A549 (cell line): ENCODE data around the gene SLC1A6. TPM values are rescaled to one million over a fixed set of nuclear protein-coding genes. Genes with fewer than 3 reads are reported as not detected.

Source experiments
- ATAC-seq, 2 experiments: fragments of 200-7000 bp in 1 of 2; fragments of >200 bp in 1 of 2; cut with Nextera tagmentation in 1 of 2; cut with Tn5 transposase in 1 of 2; 3 replicates each; pipeline versions ENCODE4 v1.8.0 to v1.9.1; 2018 to 2020; ENCODE audit warnings: mild to moderate bottlenecking in 1 of 2, moderate library complexity in 1 of 2
- CTCF ChIA-PET: fragments of 300-600 bp; sonication (Branson Sonifier 250); formaldehyde crosslinking; extraction: SDS; loops from one replicate; lab custom pipeline; 2021; ENCODE audit warnings: antibody characterized with exemption, inconsistent platforms; lab: Yijun Ruan, JAX
- POLR2A ChIA-PET: fragments of 350-600 bp; formaldehyde crosslinking; extraction: SDS; loops from one replicate; lab custom pipeline; 2021; ENCODE audit warnings: antibody characterized with exemption, inconsistent platforms; lab: Yijun Ruan, JAX
- DNase-seq, 2 experiments: peaks; one replicate each; pipeline versions ENCODE4 v3.0.0 to v3.0.0-alpha.2; 2011 to 2016; ENCODE audit warnings: low read depth in 1 of 2, low spot score in 1 of 2
- FAIRE-seq: peaks from 2 replicates; lab custom pipeline; 2011; peaks lifted over from hg19 to GRCh38; lab: Jason Lieb, UNC
- H3K27ac ChIP-seq, 2 experiments: fragments of >200 bp; sonication (Bioruptor Twin); formaldehyde crosslinking; 3 replicates each; pipeline ENCODE4 v1.5.1; 2016 to 2017
- H3K4me1 ChIP-seq: fragments of >200 bp; sonication (Bioruptor Twin); formaldehyde crosslinking; 3 replicates; pipeline ENCODE4 v1.6.1; 2016
- H3K4me2 ChIP-seq: fragments of >200 bp; sonication (Bioruptor Twin); formaldehyde crosslinking; 3 replicates; pipeline ENCODE4 v1.6.1; 2016
- H3K4me3 ChIP-seq: fragments of >200 bp; sonication (Bioruptor Twin); formaldehyde crosslinking; 3 replicates; pipeline ENCODE4 v1.5.1; 2016
- H3K9me3 ChIP-seq: fragments of >200 bp; sonication (Bioruptor Twin); formaldehyde crosslinking; 3 replicates; pipeline ENCODE4 v1.6.1; 2016
- BHLHE40 ChIP-seq: IDR thresholded peaks from 2 replicates; pipeline ENCODE4 v1.6.1; 2012; ENCODE audit warnings: low read depth, low read length, inconsistent platforms
- CBX2 ChIP-seq: fragments of 200-600 bp; sonication (generic); IDR thresholded peaks from 2 replicates; pipeline ENCODE4 v1.6.1; 2016; ENCODE audit warnings: low read depth, mild to moderate bottlenecking, borderline replicate concordance
- CBX8 ChIP-seq: fragments of 200-600 bp; sonication (generic); IDR thresholded peaks from 2 replicates; pipeline ENCODE4 v1.6.1; 2016
- CHD4 ChIP-seq: fragments of 200-600 bp; sonication (generic); IDR thresholded peaks from 2 replicates; pipeline ENCODE4 v1.6.1; 2016; ENCODE audit warnings: antibody characterized with exemption, mild to moderate bottlenecking, borderline replicate concordance
- EHF ChIP-seq: fragments of 250-450 bp; sonication (Bioruptor Pico); IDR thresholded peaks from 2 replicates; pipeline ENCODE4 v1.5.0; 2020; ENCODE audit warnings: mild to moderate bottlenecking
- ESRRA ChIP-seq: fragments of 150-350 bp; IDR thresholded peaks from 2 replicates; pipeline ENCODE4 v1.6.1; 2014; ENCODE audit warnings: mild to moderate bottlenecking, low read length, borderline replicate concordance
- FOSL2 ChIP-seq, 2 experiments: fragments of 450-650 bp in 1 of 2; fragments of >200 bp in 1 of 2; sonication (Bioruptor Twin) in 1 of 2; formaldehyde crosslinking; IDR thresholded peaks; 2 replicates each; pipeline versions ENCODE4 v1.5.0 to v1.6.1; 2016 to 2020; ENCODE audit warnings: mild to moderate bottlenecking in 1 of 2, moderate library complexity in 1 of 2
- HDAC2 ChIP-seq: fragments of 200-600 bp; sonication (generic); IDR thresholded peaks from 2 replicates; pipeline ENCODE4 v1.6.1; 2016
- HEYL ChIP-seq: fragments of 250-450 bp; sonication (Bioruptor Pico); IDR thresholded peaks from 2 replicates; pipeline ENCODE4 v1.8.0; 2021; ENCODE audit warnings: mild to moderate bottlenecking, moderate library complexity
- HOXA7 ChIP-seq: fragments of 250-450 bp; sonication (Bioruptor Pico); IDR thresholded peaks from 2 replicates; pipeline ENCODE4 v1.5.0; 2020; ENCODE audit warnings: mild to moderate bottlenecking, moderate library complexity
- HOXB13 ChIP-seq: fragments of 250-450 bp; sonication (Bioruptor Pico); IDR thresholded peaks from 2 replicates; pipeline ENCODE4 v1.5.0; 2020; ENCODE audit warnings: low read depth, mild to moderate bottlenecking, moderate library complexity
- HOXB5 ChIP-seq: fragments of 250-450 bp; sonication (Bioruptor Pico); IDR thresholded peaks from 2 replicates; pipeline ENCODE4 v1.5.0; 2020; ENCODE audit warnings: mild to moderate bottlenecking, moderate library complexity
- KDM1A ChIP-seq: fragments of 200-600 bp; sonication (generic); IDR thresholded peaks from 2 replicates; pipeline ENCODE4 v1.6.1; 2016; ENCODE audit warnings: low read depth, mild to moderate bottlenecking
- KDM5A ChIP-seq: fragments of 200-600 bp; sonication (generic); IDR thresholded peaks from 2 replicates; pipeline ENCODE4 v1.6.1; 2016; ENCODE audit warnings: antibody characterized with exemption, mild to moderate bottlenecking
- MAZ ChIP-seq: fragments of 150-350 bp; IDR thresholded peaks from 2 replicates; pipeline ENCODE4 v1.6.1; 2014; ENCODE audit warnings: antibody characterized with exemption, low read depth, low read length, borderline replicate concordance
- MYC ChIP-seq: IDR thresholded peaks from 2 replicates; pipeline ENCODE4 v1.6.1; 2012; ENCODE audit warnings: mild to moderate bottlenecking, inconsistent platforms, low read length, improper control_type of control experiment, borderline replicate concordance
- NPAS2 ChIP-seq: fragments of 250-450 bp; sonication (Bioruptor Pico); IDR thresholded peaks from 2 replicates; pipeline ENCODE4 v1.8.0; 2022; ENCODE audit warnings: mild to moderate bottlenecking, moderate library complexity, borderline replicate concordance
- PHF8 ChIP-seq: fragments of 200-600 bp; sonication (generic); IDR thresholded peaks from 2 replicates; pipeline ENCODE4 v1.6.1; 2016; ENCODE audit warnings: low read depth, mild to moderate bottlenecking, antibody characterized with exemption, moderate library complexity, borderline replicate concordance
- RAD21 ChIP-seq, 2 experiments: fragments of >200 bp in 1 of 2; sonication (Bioruptor Twin) in 1 of 2; formaldehyde crosslinking in 1 of 2; IDR thresholded peaks in 1 of 2; conservative IDR thresholded peaks in 1 of 2; 2 replicates in 1 of 2; 3 replicates in 1 of 2; pipeline ENCODE4 v1.6.1; 2012 to 2018; ENCODE audit warnings: inconsistent platforms in 1 of 2
- RFX5 ChIP-seq: fragments of 450-650 bp; IDR thresholded peaks from 2 replicates; pipeline ENCODE4 v1.7.1; 2014; ENCODE audit warnings: antibody characterized with exemption, mild to moderate bottlenecking, moderate library complexity
- ZC3H11A ChIP-seq: fragments of 450-650 bp; IDR thresholded peaks from 2 replicates; pipeline ENCODE4 v1.6.1; 2014; ENCODE audit warnings: antibody characterized with exemption, mild to moderate bottlenecking
- ZFP36 ChIP-seq: fragments of 450-650 bp; IDR thresholded peaks from 2 replicates; pipeline ENCODE4 v1.6.1; 2014; ENCODE audit warnings: borderline replicate concordance; ENCODE audit not compliant: partially characterized antibody
- ZNF302 ChIP-seq: fragments of 250-450 bp; sonication (Bioruptor Pico); IDR thresholded peaks from 2 replicates; pipeline ENCODE4 v1.9.0; 2021; ENCODE audit warnings: inconsistent platforms, mild to moderate bottlenecking, moderate library complexity
- ZSCAN20 ChIP-seq: fragments of 250-450 bp; sonication (Bioruptor Pico); IDR thresholded peaks from 2 replicates; pipeline ENCODE4 v1.8.0; 2022; ENCODE audit warnings: mild to moderate bottlenecking, moderate library complexity
- WGBS: methylation state at CpG from one replicate; pipeline ENCODE4 v1.1.6; 2017; ENCODE audit errors: missing lambda C conversion rate; 5-methylcytosine and 5-hydroxymethylcytosine counted together
- polyA plus RNA-seq, 4 experiments: library from polyadenylated mRNA; depleted of rRNA in 3 of 4; stranded (reverse); fragments of >200 nt; fragmentation: RNase III in 1 of 4; extraction: RNeasy Plus Mini Kit Qiagen cat#74134 plus additional on column Dnase treatment in 1 of 4; gene quantifications; 2 replicates in 3 of 4; 3 replicates in 1 of 4; pipeline ENCODE4 v1.2.3, GENCODE V29; 2011 to 2017
- TF ChIP-seq, protein P1 (sequence below): fragments of >200 bp; sonication (Bioruptor Twin); formaldehyde crosslinking; IDR thresholded peaks from 2 replicates; pipeline ENCODE4 v1.6.1; 2016
- TF ChIP-seq, protein P2 (sequence below): IDR thresholded peaks from 2 replicates; pipeline ENCODE4 v1.6.1; 2012; ENCODE audit warnings: low read depth, borderline replicate concordance
- TF ChIP-seq, protein P3 (sequence below): fragments of >200 bp; sonication (Bioruptor Twin); formaldehyde crosslinking; IDR thresholded peaks from 3 replicates; pipeline ENCODE4 v1.6.1; 2016
- TF ChIP-seq, protein P4 (sequence below): fragments of 450-650 bp; IDR thresholded peaks from 2 replicates; pipeline ENCODE4 v1.6.1; 2014; ENCODE audit warnings: antibody characterized with exemption
- TF ChIP-seq, protein P5 (sequence below): fragments of 250-450 bp; sonication (Bioruptor Pico); IDR thresholded peaks from 2 replicates; pipeline ENCODE4 v1.5.0; 2021; ENCODE audit warnings: mild to moderate bottlenecking, moderate library complexity, borderline replicate concordance

The SLC1A6 gene
- polyA plus RNA-seq, 2 of the 4 experiments (the other 2 are of a cell fraction) = not detected

DNA sequence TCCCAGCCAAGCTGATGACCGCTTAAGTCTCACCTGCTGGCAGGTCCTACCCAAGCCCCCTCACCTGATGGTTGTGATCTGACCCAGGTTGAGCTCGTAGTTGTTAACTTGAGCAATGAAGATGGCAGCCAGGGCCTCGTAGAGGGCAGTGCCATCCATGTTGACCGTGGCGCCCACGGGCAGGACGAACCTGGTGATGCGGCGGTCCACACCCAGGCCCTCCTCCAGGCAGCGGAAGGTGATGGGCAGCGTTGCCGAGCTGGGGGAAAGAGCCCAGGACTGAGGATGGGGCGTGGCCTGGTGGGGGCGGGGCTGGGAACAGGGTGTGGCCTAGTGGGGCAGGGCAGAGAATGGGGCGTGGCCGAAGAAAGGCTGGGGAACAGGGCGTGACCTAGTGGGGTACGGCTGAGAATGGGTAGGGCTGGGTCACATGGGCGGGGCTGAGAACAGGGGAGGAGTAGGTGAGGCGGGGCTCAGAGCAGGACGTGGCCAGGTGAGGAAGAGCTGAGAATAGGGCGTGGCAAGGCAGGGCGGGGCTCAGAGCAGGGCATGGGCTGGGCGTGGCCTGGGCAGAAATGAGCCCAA is 25.5 kb downstream of the SLC1A6 start:
- DNase-seq (no peak), FAIRE-seq (no peak)
- H3K4me2 ChIP-seq = no peak overlapping the region
- H3K9me3 ChIP-seq = no peaks in the 10 kb centered on the region
- POLR2A ChIA-PET = no interaction called here
- no peaks in the 10 kb centered on the region for H3K4me1 ChIP-seq
- WGBS = 14% methylated on average over 7 of the region's 24 CpGs
- H3K27ac ChIP-seq = no peak overlapping the region
- TF ChIP-seq HOXB13 (CRISPR knock-in tag) (no peak), CBX2 (no peak), CBX8 (no peak), KDM5A (no peak), NPAS2 (CRISPR knock-in tag) (no peak), FOSL2 (IDR thresholded peaks at IDR 0.05) (no peak), FOSL2 (CRISPR knock-in tag; IDR thresholded peaks at IDR 0.05) (no peak), ESRRA (no peak), MAZ (no peak), MYC (no peak), ZNF302 (CRISPR knock-in tag) (no peak), HOXB5 (no peak), HEYL (CRISPR knock-in tag) (no peak), RAD21 (conservative IDR thresholded peaks at IDR 0.05 in 1 of 2, IDR thresholded peaks at IDR 0.05 in 1 of 2) (no peak), ZSCAN20 (CRISPR knock-in tag) (no peak), ZFP36 (no peak)
- TF ChIP-seq, protein P1, sequence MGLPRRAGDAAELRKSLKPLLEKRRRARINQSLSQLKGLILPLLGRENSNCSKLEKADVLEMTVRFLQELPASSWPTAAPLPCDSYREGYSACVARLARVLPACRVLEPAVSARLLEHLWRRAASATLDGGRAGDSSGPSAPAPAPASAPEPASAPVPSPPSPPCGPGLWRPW = no peak
- TF ChIP-seq, all 56 proteins: peak for 0
- CTCF ChIA-PET = interaction anchor here (0.6 kb wide), 2 partner anchors 631 to 675 kb away, joined by 3 read pairs; no protein-coding TSS in a partner anchor
- ATAC-seq = no peak
- H3K4me3 ChIP-seq = no peak overlapping the region

DNA sequence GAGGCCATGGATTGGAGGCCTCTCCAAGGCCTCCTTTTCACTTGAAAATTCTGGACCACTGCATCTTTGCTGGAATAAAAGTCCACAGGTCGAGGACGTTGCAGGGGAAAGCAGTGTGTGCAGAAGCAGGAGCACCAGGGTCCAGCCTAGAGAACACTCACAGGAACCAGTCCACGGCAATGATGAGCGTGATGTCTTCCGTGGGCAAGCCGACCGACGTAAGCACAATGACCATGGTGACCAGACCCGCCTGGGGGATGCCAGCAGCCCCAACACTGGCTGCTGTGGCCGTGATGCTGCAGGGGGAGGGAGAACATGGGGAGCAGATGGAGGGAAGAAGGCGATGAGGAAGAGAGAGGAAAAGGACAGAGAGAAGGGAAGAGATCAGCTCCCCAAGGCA is 26.9 kb downstream of the SLC1A6 start:
- no peak overlapping the region for H3K27ac ChIP-seq
- H3K4me3 ChIP-seq = no peak overlapping the region
- 51% methylated on average over 11 of the region's 11 CpGs for WGBS
- ChIA-PET CTCF (interaction anchor here (0.6 kb wide), 1 partner anchor 569 kb away, joined by 3 read pairs; no protein-coding TSS in a partner anchor), POLR2A (no interaction called here)
- no peaks in the 10 kb centered on the region for H3K9me3 ChIP-seq
- TF ChIP-seq CBX2 = no peak
- TF ChIP-seq, protein P2, sequence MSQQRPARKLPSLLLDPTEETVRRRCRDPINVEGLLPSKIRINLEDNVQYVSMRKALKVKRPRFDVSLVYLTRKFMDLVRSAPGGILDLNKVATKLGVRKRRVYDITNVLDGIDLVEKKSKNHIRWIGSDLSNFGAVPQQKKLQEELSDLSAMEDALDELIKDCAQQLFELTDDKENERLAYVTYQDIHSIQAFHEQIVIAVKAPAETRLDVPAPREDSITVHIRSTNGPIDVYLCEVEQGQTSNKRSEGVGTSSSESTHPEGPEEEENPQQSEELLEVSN = no peak
- TF ChIP-seq BHLHE40 = no peak
- TF ChIP-seq RFX5 = no peak
- TF ChIP-seq KDM1A = no peak
- TF ChIP-seq, protein P3, sequence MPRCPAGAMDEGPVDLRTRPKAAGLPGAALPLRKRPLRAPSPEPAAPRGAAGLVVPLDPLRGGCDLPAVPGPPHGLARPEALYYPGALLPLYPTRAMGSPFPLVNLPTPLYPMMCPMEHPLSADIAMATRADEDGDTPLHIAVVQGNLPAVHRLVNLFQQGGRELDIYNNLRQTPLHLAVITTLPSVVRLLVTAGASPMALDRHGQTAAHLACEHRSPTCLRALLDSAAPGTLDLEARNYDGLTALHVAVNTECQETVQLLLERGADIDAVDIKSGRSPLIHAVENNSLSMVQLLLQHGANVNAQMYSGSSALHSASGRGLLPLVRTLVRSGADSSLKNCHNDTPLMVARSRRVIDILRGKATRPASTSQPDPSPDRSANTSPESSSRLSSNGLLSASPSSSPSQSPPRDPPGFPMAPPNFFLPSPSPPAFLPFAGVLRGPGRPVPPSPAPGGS = no peak
- no peak for TF ChIP-seq EHF (CRISPR knock-in tag)
- TF ChIP-seq, protein P4, sequence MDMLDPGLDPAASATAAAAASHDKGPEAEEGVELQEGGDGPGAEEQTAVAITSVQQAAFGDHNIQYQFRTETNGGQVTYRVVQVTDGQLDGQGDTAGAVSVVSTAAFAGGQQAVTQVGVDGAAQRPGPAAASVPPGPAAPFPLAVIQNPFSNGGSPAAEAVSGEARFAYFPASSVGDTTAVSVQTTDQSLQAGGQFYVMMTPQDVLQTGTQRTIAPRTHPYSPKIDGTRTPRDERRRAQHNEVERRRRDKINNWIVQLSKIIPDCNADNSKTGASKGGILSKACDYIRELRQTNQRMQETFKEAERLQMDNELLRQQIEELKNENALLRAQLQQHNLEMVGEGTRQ = no peak
- TF ChIP-seq CBX8 = no peak
- no peak for TF ChIP-seq CHD4
- no peak for TF ChIP-seq PHF8
- TF ChIP-seq HOXA7 (CRISPR knock-in tag) = no peak
- no peak for TF ChIP-seq HDAC2
- TF ChIP-seq ZC3H11A = no peak
- TF ChIP-seq, protein P5, sequence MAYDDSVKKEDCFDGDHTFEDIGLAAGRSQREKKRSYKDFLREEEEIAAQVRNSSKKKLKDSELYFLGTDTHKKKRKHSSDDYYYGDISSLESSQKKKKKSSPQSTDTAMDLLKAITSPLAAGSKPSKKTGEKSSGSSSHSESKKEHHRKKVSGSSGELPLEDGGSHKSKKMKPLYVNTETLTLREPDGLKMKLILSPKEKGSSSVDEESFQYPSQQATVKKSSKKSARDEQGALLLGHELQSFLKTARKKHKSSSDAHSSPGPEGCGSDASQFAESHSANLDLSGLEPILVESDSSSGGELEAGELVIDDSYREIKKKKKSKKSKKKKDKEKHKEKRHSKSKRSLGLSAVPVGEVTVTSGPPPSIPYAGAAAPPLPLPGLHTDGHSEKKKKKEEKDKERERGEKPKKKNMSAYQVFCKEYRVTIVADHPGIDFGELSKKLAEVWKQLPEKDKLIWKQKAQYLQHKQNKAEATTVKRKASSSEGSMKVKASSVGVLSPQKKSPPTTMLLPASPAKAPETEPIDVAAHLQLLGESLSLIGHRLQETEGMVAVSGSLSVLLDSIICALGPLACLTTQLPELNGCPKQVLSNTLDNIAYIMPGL (CRISPR knock-in tag) = no peak
- no peak for TF ChIP-seq KDM5A
- ATAC-seq = no peak
- no peaks in the 10 kb centered on the region for H3K4me1 ChIP-seq
- no peak for FAIRE-seq
- no peak for DNase-seq
- no peak overlapping the region for H3K4me2 ChIP-seq
